ENCODE measurements around the gene PGC.

PGC gene

GRCh38 chr6:41743406-41744235 is 3.6 kb downstream of the PGC start:
- Histone ChIP-seq H3K36me3 (replicated peaks; ENCODE audit: low read depth, low read length) (no peaks in the 10 kb centered on the region), H2AFZ (ENCODE audit: low read depth, low read length) (no peak overlapping the region), H3K4me3 (ENCODE audit: low read length) (no peak overlapping the region), H3K27me3 (ENCODE audit: low read depth, low read length) (0 out of 2 replicates have a peak, but pooled peaks cover 4% of the 10 kb centered on the region), H3K9me3 (ENCODE audit: insufficient read depth, low read length) (no peaks in the 10 kb centered on the region), H3K27ac (ENCODE audit: low read length) (no peak overlapping the region), H3K4me1 (ENCODE audit: low read length) (no peaks in the 10 kb centered on the region), H4K20me1 (ENCODE audit: insufficient read depth, low read length) (no peaks in the 10 kb centered on the region), H3K79me2 (ENCODE audit: low read length) (no peaks in the 10 kb centered on the region), H3K4me2 (ENCODE audit: low read length) (no peak overlapping the region), H3K9ac (ENCODE audit: low read length) (no peak overlapping the region)
- TF ChIP-seq CTCF (IDR thresholded peaks at IDR 0.05; ENCODE audit: low read depth, low read length) (no peak), EZH2phosphoT487 (IDR thresholded peaks at IDR 0.05; ENCODE audit: low read depth) (no peak)

GRCh38 chr6:41741625-41742490 is 5.3 kb downstream of the PGC start:
- Histone ChIP-seq H3K9me3 (ENCODE audit: insufficient read depth, low read length) (no peaks in the 10 kb centered on the region), H3K4me3 (ENCODE audit: low read length) (no peak overlapping the region), H3K4me1 (ENCODE audit: low read length) (no peaks in the 10 kb centered on the region), H3K27ac (ENCODE audit: low read length) (no peak overlapping the region), H3K36me3 (replicated peaks; ENCODE audit: low read depth, low read length) (no peaks in the 10 kb centered on the region), H3K4me2 (ENCODE audit: low read length) (no peak overlapping the region), H4K20me1 (ENCODE audit: insufficient read depth, low read length) (no peaks in the 10 kb centered on the region), H2AFZ (ENCODE audit: low read depth, low read length) (no peak overlapping the region), H3K9ac (ENCODE audit: low read length) (no peak overlapping the region), H3K27me3 (ENCODE audit: low read depth, low read length) (0 out of 2 replicates have a peak, but pooled peaks cover 4% of the 10 kb centered on the region), H3K79me2 (ENCODE audit: low read length) (no peaks in the 10 kb centered on the region)
- TF ChIP-seq EZH2phosphoT487 (IDR thresholded peaks at IDR 0.05; ENCODE audit: low read depth) (no peak), CTCF (IDR thresholded peaks at IDR 0.05; ENCODE audit: low read depth, low read length) (no peak)

DNA sequence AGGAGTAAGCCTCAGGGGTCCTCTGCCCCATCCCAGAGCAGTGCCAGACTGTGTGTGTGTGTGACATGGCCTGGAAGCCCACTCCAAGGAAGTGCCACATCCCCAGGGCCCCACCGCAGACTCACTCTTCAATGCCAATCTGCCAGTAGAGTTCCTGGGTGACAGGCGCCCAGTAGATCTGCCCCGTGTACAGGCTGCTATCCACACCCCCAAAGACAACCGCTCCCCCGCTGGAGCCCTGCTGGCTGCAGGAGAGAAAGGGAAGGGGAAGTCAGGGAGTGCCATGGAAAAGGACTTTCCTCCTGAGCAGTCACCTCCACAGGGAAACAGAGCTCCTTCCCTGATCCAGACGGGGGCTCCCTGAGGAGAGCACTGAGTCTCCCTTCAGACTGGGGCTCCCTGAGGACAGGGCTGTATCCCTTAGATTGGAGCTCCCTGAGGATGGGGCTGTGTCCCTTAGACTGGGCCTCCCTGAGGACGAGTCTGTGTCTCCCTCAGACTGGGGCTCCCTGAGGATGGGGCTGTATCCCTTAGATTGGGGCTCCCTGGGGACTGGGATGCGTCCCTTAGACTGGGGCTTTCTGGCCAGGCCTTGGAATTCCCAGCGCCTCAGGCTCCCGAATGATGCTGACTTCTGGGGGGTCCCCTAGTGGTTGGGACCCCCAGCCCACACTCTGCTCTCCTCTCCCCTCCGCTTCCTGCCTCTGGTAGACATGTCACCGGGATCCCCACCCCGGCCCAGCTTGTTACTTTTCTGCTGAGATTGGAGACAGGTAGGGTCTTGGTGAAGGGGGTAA is 6.6 kb downstream of the PGC start:
- H3K36me3 ChIP-seq (replicated peaks; ENCODE audit: low read depth, low read length), result no peaks in the 10 kb centered on the region
- no peaks in the 10 kb centered on the region for H3K79me2 ChIP-seq (ENCODE audit: low read length)
- no peaks in the 10 kb centered on the region for H4K20me1 ChIP-seq (ENCODE audit: insufficient read depth, low read length)
- no peak overlapping the region for H3K4me3 ChIP-seq (ENCODE audit: low read length)
- no peaks in the 10 kb centered on the region for H3K9me3 ChIP-seq (ENCODE audit: insufficient read depth, low read length)
- TF ChIP-seq CTCF (IDR thresholded peaks at IDR 0.05; ENCODE audit: low read depth, low read length) (no peak), EZH2phosphoT487 (IDR thresholded peaks at IDR 0.05; ENCODE audit: low read depth) (no peak)
- no peak overlapping the region for H3K9ac ChIP-seq (ENCODE audit: low read length)
- H3K4me2 ChIP-seq (ENCODE audit: low read length), result no peak overlapping the region
- 0 out of 2 replicates have a peak, but pooled peaks cover 4% of the 10 kb centered on the region for H3K27me3 ChIP-seq (ENCODE audit: low read depth, low read length)
- no peak overlapping the region for H2AFZ ChIP-seq (ENCODE audit: low read depth, low read length)
- H3K27ac ChIP-seq (ENCODE audit: low read length), result no peak overlapping the region
- H3K4me1 ChIP-seq (ENCODE audit: low read length), result peaks cover 8% of the 10 kb centered on the region
